ENCODE data around the gene UGT2B7. TPM values are rescaled to one million over a fixed set of nuclear protein-coding genes. Genes with fewer than 3 reads are reported as not detected.

Gene UGT2B7
- total and polyA plus RNA-seq, 10 of the 15 experiments (the other 5 are each of a cell fraction or from before 2014, with no cell fraction given): 0.73 to 2.9 (median 1.2) TPM

GRCh38 chr4:69115851-69116213, 19.6 kb downstream of the UGT2B7 start:
- Histone ChIP-seq H3K79me2 (ENCODE audit: control insufficient read depth, insufficient read depth, low read length) (no peaks in the 10 kb centered on the region), H3K9ac (ENCODE audit: control insufficient read depth, insufficient read depth, low read length) (no peak overlapping the region), H2AFZ (ENCODE audit: control insufficient read depth, low read depth, low read length) (no peak overlapping the region), H3K27ac (ENCODE audit: control insufficient read depth, insufficient read depth) (no peak overlapping the region), H3K4me3 (no peak overlapping the region), H3K4me2 (ENCODE audit: control insufficient read depth, insufficient read depth) (no peak overlapping the region), H3K9me3 (replicated peaks; ENCODE audit: control insufficient read depth, insufficient read depth, low read length) (no peaks in the 10 kb centered on the region), H3K4me1 (ENCODE audit: control insufficient read depth, insufficient read depth, low read length) (no peaks in the 10 kb centered on the region), H3K36me3 (ENCODE audit: control insufficient read depth in 2 of 2, insufficient read depth in 2 of 2, low read length in 1 of 2) (no peaks in the 10 kb centered on the region), H3K27me3 (replicated peaks in 1 of 2; ENCODE audit: control insufficient read depth in 2 of 2, insufficient read depth in 2 of 2, low read length in 1 of 2) (no peaks in the 10 kb centered on the region), H4K20me1 (ENCODE audit: control insufficient read depth, insufficient read depth) (no peaks in the 10 kb centered on the region)
- BruUV-seq (replicated peaks): no TSS peak
- POLR2A ChIA-PET: no interaction called here
- in situ Hi-C loops (cut with MboI): no loop called here
- 21% methylated on average over 2 of the region's 2 CpGs for WGBS (ENCODE audit: insufficient coverage, insufficient replicate concordance, low lambda C conversion rate, missing lambda C conversion rate)
- CTCF ChIA-PET: interaction anchor here (1.0 kb wide), 1 partner anchor 60 kb away, joined by 3 read pairs; no protein-coding TSS in a partner anchor
- RAD21 ChIA-PET (ENCODE audit: unreplicated experiment): interaction anchor here (1.2 kb wide), 1 partner anchor 44 kb away, joined by 3 read pairs; no protein-coding TSS in a partner anchor
- FAIRE-seq (no peak), ATAC-seq (no peak), DNase-seq (ENCODE audit: low read depth, low spot score) (no peak)
- SMC1A ChIA-PET (ENCODE audit: uncharacterized antibody, unreplicated experiment): interaction anchor here (1.7 to 2.3 kb wide), 4 partner anchors 8 to 211 kb away, joined by 5 to 8 read pairs (median 6); no protein-coding TSS in a partner anchor
- TF ChIP-seq LARP7 (IDR thresholded peaks at IDR 0.05): no peak
- no peak for TF ChIP-seq YBX1 (IDR thresholded peaks at IDR 0.05)
- TF ChIP-seq CBFB (IDR thresholded peaks at IDR 0.05; ENCODE audit: low read depth): no peak
- TF ChIP-seq, protein P1, sequence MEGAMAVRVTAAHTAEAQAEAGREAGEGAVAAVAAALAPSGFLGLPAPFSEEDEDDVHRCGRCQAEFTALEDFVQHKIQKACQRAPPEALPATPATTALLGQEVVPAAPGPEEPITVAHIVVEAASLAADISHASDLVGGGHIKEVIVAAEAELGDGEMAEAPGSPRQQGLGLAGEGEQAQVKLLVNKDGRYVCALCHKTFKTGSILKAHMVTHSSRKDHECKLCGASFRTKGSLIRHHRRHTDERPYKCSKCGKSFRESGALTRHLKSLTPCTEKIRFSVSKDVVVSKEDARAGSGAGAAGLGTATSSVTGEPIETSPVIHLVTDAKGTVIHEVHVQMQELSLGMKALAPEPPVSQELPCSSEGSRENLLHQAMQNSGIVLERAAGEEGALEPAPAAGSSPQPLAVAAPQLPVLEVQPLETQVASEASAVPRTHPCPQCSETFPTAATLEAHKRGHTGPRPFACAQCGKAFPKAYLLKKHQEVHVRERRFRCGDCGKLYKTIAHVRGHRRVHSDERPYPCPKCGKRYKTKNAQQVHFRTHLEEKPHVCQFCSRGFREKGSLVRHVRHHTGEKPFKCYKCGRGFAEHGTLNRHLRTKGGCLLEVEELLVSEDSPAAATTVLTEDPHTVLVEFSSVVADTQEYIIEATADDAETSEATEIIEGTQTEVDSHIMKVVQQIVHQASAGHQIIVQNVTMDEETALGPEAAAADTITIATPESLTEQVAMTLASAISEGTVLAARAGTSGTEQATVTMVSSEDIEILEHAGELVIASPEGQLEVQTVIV (IDR thresholded peaks at IDR 0.05; ENCODE audit: borderline replicate concordance, partially characterized antibody): no peak
- no peak for TF ChIP-seq ZBTB11 (CRISPR knock-in tag; IDR thresholded peaks at IDR 0.05)
- intact Hi-C loops (cut with micrococcal nuclease; ENCODE audit: unreplicated experiment): no loop called here
